Kidney (tissue), 14 donors: ENCODE data around the gene RGR. TPM values are rescaled to one million over a fixed set of nuclear protein-coding genes. Genes with fewer than 3 reads are reported as not detected.

Experiments
- DNase-seq, 5 donors: peaks; one replicate each; pipeline ENCODE4 v3.0.0-alpha.2; 2013 to 2020
- FAIRE-seq: peaks from 2 replicates; lab custom pipeline; 2012; peaks lifted over from hg19 to GRCh38; lab: Jason Lieb, UNC
- H3K27ac ChIP-seq, 2 donors: one replicate each; pipeline ENCODE4 v1.7.0; 2013; ENCODE audit warnings: low read depth in 2 of 2, low read length in 2 of 2, inconsistent platforms in 1 of 2
- H3K27me3 ChIP-seq: one replicate; pipeline ENCODE4 v1.7.1; 2013; ENCODE audit warnings: low read length, inconsistent platforms; ENCODE audit not compliant: control insufficient read depth, insufficient read depth
- H3K36me3 ChIP-seq, 3 donors: one replicate each; pipeline versions ENCODE4 v1.7.0 to v1.7.1; 2013; ENCODE audit warnings: low read length in 3 of 3, control low read depth in 1 of 3, inconsistent platforms in 1 of 3; ENCODE audit not compliant: insufficient read depth in 3 of 3, control insufficient read depth in 2 of 3
- H3K4me1 ChIP-seq, 3 donors: one replicate each; pipeline versions ENCODE4 v1.7.0 to v1.7.1; 2013; ENCODE audit warnings: low read length in 3 of 3, inconsistent platforms in 1 of 3, low read depth in 1 of 3; ENCODE audit not compliant: control insufficient read depth in 2 of 3, insufficient read depth in 2 of 3
- H3K4me3 ChIP-seq, 3 donors: one replicate each; pipeline versions ENCODE4 v1.7.0 to v1.8.1; 2013; ENCODE audit warnings: low read length in 3 of 3, control low read depth in 1 of 3, inconsistent platforms in 1 of 3
- H3K9ac ChIP-seq, 3 donors: one replicate each; pipeline versions ENCODE4 v1.7.0 to v1.7.1; 2013; ENCODE audit warnings: low read length in 3 of 3, control low read depth in 1 of 3, inconsistent platforms in 1 of 3
- H3K9me3 ChIP-seq, 3 donors: one replicate each; pipeline versions ENCODE4 v1.7.0 to v1.7.1; 2013; ENCODE audit warnings: low read length in 3 of 3, control low read depth in 1 of 3, inconsistent platforms in 1 of 3; ENCODE audit not compliant: control insufficient read depth in 2 of 3, insufficient read depth in 1 of 3
- intact Hi-C: fragments of 100-400 bp; cut with DNase I; formaldehyde crosslinking; loops from one replicate; pipeline ENCODE4 v1.11.1; 2022
- polyA plus RNA-seq: library from polyadenylated mRNA; stranded (reverse); fragments of 350-450 nt; fragmentation: Illumina TruSeq; extraction: RNeasy Lipid Tissue Mini Kit (QIAGEN cat#74804); gene quantifications from one replicate; pipeline ENCODE4 v1.2.3, GENCODE V29; 2014; ENCODE audit warnings: low read depth, low replicate concordance; ENCODE audit not compliant: insufficient read depth
- total RNA-seq: library from RNA; stranded (reverse); fragmentation: NEBNext Ultra II Directional; extraction: Animal tissue kit (Norgen Biotek cat#: 25700); gene quantifications from one replicate; pipeline ENCODE4 v1.2.1, GENCODE V29; 2021
- TF ChIP-seq, protein P1 (sequence below): IDR thresholded peaks from 3 replicates; pipeline ENCODE4 v1.5.1; 2012; ENCODE audit warnings: mild to moderate bottlenecking, moderate library complexity, borderline replicate concordance; ENCODE audit not compliant: insufficient read depth; ENCODE audit errors: extremely low read depth
- donor health status: control.
- donor health status: control.
- donor health status: control.
- donor health status: control.
- donor health status: control.
- donor health status: DM: yes; HTN: yes; CAD: no.
- donor health status: Normal renal cell carcinoma (clear cell type).

Gene RGR
- total and polyA plus RNA-seq, 2 donors from 2014 or later: not detected

DNA sequence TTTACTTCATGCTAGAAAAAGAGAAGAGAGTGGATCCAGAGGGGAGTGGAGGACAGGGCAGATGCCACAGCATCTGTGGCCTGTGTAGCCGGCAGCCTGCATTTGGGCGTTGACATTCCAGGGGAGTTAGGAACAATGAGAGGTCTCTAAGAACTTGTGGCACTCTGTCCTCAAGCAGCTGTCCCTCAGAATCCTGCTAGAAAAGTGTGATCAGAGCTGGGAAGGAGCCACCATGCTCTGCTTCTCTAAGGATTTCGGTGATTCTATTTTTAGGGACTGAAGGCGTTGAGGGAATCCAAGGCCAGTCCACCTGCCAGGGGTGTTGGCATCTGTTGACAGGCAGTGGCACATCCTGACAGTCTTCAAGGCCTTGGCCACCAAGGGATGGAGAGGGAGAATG is 27.1 kb upstream of the RGR start:
- no peak overlapping the region for H3K9ac ChIP-seq
- TF ChIP-seq, protein P1, sequence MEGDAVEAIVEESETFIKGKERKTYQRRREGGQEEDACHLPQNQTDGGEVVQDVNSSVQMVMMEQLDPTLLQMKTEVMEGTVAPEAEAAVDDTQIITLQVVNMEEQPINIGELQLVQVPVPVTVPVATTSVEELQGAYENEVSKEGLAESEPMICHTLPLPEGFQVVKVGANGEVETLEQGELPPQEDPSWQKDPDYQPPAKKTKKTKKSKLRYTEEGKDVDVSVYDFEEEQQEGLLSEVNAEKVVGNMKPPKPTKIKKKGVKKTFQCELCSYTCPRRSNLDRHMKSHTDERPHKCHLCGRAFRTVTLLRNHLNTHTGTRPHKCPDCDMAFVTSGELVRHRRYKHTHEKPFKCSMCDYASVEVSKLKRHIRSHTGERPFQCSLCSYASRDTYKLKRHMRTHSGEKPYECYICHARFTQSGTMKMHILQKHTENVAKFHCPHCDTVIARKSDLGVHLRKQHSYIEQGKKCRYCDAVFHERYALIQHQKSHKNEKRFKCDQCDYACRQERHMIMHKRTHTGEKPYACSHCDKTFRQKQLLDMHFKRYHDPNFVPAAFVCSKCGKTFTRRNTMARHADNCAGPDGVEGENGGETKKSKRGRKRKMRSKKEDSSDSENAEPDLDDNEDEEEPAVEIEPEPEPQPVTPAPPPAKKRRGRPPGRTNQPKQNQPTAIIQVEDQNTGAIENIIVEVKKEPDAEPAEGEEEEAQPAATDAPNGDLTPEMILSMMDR: no peak
- no peaks in the 10 kb centered on the region for H3K4me1 ChIP-seq
- FAIRE-seq (no peak), DNase-seq (no peak)
- H3K27ac ChIP-seq: no peak overlapping the region
- H3K9me3 ChIP-seq: peaks cover 0 to 3% (median 0%) of the 10 kb centered on the region in 3 donors
- no peak overlapping the region for H3K4me3 ChIP-seq
- H3K36me3 ChIP-seq: no peaks in the 10 kb centered on the region
- intact Hi-C loops: no loop called here
- H3K27me3 ChIP-seq: no peaks in the 10 kb centered on the region

GRCh38 chr10:84221916-84222315 is 22.9 kb upstream of the RGR start:
- DNase-seq (no peak), FAIRE-seq (no peak)
- Histone ChIP-seq H3K9ac (no peak overlapping the region), H3K27ac (no peak overlapping the region), H3K4me1 (no peaks in the 10 kb centered on the region), H3K36me3 (no peaks in the 10 kb centered on the region), H3K9me3 (peaks cover 0 to 3% (median 0%) of the 10 kb centered on the region in 3 donors), H3K27me3 (no peaks in the 10 kb centered on the region), H3K4me3 (no peak overlapping the region)
- intact Hi-C loops: no loop called here
- TF ChIP-seq, protein P1: no peak

- Histone ChIP-seq H3K27ac (no peak overlapping the region), H3K27me3 (no peaks in the 10 kb centered on the region), H3K4me1 (no peaks in the 10 kb centered on the region), H3K36me3 (no peaks in the 10 kb centered on the region), H3K9ac (no peak overlapping the region), H3K9me3 (peaks cover 0 to under 1% (median 0%) of the 10 kb centered on the region in 3 donors), H3K4me3 (no peak overlapping the region)
- intact Hi-C loops: no loop called here
- TF ChIP-seq, protein P1: no peak
- DNase-seq (peak in 3 of 5 donors; percentile 60 to 65 (median 61)), FAIRE-seq (no peak)
Measured at GRCh38 chr10:84224411-84225028, 20.3 kb upstream of the RGR start.
